GM18907 (cell line): ENCODE measurements around the gene BAZ2B.
"Not testable (repeated sequence)": the region's sequence is repeated elsewhere in the genome, so short reads cannot be mapped to it uniquely, and the experiment has no call there.

ENCODE experiments used
- ATAC-seq: cut with Tn5 transposase; IDR thresholded peaks from one replicate; pipeline ENCODE4 v1.9.1; 2021; ENCODE audit warnings: mild to moderate bottlenecking, moderate library complexity; ENCODE audit not compliant: unreplicated experiment

BAZ2B gene

DNA sequence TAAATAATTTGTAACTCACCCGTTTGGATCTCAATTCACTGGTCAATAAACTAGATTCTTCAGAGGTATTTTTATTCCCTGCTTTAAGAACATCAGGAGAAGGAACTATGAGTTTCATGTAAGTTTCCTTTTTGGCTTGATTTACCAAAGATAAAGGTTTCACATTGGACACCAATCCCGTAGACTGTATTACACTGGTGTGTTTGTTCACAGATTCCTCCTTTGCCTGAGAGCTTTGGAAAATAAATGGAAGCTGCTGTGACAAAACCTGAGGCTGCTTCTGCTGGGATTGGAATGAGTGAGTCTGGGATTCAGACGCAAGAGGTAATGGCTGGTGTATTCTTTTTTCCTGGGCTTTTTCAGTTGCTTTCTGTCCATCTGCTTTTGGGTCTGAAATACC lies 178.1 kb downstream of the BAZ2B start:
- no peak for ATAC-seq

DNA sequence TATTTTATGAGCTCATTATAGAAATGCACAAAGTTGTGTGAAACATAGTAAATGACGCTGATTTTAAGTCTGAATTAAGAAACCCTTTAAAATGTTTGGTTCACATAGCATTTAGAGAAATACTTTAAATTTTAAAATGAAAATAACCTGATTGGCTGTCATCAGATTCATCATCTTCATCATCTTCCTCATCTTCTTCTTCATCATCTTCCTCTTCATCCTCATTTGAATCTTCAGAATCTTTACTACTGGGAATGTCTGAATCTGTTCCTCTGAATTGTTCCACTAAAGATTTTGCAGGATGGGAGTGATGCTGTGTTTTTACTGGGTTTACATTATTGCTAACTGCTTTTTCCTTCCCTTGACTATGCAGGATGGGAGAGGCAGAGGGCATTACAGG lies 183.7 kb downstream of the BAZ2B start:
- no peak for ATAC-seq

DNA sequence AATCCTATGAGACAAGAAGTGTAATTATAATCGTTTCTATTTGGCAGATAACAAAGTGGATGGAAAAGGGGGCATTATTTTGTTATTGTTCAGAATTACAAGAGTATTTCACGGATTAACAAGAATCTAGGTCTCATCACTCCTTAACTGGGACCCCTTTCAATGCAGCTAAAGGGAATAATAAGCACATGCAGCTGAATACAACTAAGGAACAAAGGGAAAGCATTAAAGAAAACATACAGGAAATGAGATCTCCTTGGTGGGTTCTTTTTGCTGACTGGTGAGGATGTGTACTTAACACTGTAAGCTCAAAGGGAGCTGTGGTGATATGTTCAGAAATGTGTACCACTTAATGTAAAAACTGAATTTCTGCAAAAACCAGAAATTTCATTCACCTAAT lies 189.3 kb downstream of the BAZ2B start:
- no peak for ATAC-seq

DNA sequence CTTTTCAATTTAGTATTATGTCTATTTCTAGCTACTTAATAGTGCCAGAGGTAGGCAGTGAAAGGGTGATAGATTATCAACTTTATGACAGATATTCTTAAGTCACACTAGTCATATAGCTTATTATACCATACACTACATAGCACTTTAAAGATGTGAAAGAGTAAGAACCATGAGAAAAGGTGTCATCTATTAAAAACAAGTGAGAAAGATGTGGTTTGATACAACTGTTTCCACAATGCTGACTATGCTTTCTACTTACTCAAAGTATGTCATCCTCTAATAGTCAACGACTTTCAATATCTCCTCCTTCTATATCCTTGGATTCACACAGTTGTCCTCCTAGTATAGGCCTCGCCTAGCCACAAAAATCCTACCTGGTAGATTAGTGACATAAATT lies 196.9 kb downstream of the BAZ2B start:
- no peak for ATAC-seq

DNA sequence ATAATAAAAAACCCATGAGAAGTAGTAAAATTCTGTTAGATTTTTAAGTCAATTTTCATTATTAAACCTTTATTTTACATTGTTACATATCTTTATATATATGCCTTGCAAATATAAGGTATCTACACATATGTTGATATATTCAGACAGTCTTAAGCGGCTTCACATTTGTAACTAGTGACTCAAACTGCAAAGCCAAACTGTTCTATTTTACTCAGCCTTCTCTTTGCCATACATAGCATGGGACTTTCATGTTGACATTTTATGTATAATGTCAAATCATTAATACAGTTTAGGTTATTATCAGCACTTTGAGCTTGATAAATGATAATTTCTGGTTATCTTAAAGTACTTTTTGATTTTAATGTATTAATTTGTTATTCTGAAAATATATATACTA lies 204.9 kb downstream of the BAZ2B start:
- no peak for ATAC-seq

DNA sequence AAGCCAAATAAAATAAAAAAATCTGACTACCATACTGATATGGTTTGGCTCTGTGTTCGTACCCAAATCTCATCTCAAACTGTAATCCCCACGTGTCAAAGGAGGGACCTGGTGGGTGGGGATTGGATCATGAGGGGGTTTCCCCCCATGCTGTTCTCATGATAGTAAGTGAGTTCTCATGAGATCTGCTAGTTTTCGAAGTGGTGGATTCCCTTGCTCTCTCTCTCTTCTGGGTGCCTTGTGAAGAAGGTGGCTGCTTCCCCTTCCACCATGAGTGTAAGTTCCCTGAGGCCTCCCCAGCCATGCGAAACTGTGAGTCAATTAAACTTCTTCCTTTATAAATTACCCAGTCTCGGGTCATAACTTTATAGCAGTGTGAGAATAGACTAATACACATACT lies 206.1 kb downstream of the BAZ2B start:
- ATAC-seq, result no peak

DNA sequence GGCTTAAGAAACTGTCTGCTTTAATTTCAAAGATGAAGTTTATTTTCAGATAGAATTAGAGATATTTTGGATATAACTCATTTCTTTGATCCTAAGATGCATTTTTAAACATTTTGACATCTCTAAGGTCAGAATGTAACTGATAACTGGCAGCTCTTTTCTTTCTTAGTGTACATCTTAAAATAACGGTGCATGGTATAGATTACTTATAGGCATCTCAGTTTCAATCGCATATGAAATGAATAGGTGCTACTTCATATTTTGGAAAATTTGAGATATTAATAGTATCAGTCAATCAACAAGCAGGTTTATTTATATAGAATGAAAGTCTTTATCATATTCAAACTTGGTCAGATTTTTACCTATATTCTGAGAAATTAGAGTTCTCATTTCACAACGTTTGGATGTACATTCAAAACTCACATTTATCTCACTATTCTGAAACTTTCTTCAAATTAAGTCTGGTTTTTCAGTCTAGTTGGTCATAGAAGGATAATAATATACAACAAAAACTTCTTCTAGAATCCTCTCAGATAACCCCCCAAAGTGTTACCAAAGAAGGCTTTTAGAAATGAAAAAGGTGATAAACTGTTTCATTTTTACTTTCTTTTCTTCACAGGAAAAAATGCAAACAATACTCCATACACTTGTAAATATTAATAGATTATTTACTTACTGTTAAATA lies 207.1 kb downstream of the BAZ2B start:
- no peak for ATAC-seq

DNA sequence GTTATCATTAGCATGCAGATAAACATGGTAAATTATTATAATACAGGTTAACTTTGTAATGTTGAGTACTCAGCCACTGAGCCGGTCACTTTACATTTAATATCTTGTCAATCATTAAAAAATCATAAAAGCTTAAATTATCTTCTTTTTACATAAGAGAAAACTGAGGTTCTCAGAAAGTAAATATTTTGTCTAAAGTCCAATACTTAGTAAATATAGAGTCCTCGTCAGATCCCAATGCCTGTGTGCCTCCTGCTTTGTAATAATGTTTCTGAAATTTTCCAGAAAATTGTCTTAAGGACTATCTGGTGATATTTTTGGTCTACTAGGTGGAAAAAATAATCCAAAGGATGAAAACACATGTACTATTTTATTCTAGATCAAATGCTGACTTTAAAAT lies 213.6 kb downstream of the BAZ2B start:
- no peak for ATAC-seq

DNA sequence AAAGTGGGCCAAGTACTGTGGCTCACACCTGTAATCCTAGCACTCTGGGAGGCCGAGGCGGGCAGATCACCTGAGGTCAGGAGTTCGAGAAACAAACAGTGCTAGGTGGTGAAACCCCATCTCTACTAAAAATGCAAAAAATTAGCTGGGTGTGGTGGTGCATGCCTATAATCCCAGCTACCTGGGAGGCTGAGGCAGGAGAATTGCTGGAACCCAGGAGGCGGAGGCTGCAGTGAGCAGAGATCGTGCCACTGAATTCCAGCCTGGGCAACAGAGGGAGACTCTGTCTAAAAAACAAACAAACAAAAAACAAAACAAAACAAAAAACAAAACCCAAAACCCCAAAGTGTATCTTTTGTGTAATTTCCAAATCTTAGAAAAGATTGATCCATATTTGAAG lies 214.2 kb downstream of the BAZ2B start:
- not testable (repeated sequence) for ATAC-seq

DNA sequence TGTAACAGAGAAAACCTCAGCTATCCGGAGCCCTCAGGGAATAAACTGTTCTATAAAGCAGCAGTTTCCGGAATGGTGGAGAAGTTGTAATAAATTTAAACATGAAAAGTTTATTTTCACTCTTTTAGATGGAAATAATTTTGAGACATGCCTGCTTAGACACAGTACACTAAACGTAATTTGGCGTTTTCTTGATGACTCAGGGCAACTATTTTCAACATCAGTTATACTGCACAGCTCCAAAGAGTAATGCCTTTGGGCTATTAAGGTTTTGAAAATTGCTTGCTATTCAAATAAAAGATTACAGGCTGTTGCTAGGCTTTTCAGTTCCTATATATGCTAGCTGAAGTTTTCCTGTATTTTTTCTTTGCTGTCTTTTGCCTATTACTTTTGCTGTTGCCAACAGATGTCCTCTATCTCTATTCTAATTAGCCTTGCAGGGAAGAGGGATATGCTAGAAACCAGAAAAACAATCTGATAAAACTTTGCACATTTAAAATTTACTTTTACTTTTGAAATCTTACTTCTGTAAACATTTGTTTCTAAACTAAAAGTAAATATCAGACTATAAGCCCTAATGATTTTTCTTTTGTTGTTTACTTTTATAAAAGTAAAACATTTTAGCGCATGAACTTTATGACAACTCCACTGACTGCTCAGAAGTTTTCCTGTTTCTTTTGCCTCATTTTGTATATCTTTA lies 216.5 kb downstream of the BAZ2B start:
- no peak for ATAC-seq

DNA sequence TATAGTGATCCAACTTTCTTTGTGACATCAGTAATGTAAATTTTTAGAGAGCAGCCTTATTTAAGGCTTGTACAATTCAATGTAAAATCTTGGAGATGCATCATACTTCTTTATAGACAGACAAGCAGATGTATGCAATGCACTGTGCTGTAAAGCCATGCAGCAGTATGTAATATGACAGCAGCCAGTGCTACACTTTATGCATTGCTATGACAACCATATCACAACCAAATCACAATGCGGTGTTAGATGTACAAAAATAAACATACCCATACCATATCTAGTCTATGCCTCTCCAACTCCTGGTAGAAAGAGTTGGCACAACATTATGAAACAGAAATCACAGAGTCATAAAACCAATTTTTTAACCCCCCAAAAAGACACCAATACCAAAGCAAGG lies 219.5 kb downstream of the BAZ2B start:
- no peak for ATAC-seq

DNA sequence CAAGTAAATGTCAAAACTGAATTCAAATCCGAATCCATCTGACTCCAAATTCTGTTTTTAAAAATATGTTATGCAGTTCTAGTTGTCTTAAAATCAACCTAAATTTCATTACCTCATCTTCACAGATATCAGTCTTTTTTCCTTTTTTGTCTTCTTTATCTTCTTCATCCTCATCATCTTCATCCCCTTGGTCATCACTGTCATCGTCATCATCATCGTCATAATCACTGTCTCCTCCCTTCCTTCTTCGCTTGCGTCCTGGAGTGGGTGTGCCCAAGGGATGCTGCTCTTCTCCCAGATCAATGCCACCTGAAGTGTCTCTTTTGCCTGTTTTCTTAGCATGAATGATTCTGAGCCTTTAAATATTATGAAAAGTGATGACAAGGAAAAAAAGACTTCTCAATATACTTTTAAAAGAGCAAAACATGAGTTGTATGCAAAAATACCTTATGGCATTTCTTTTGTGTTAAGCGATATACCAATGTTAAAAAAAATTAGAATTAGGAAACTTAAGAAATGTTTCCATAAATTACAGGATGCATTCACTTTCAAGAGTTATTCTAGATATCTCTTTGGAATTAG lies 233.8 kb downstream of the BAZ2B start:
- no peak for ATAC-seq

DNA sequence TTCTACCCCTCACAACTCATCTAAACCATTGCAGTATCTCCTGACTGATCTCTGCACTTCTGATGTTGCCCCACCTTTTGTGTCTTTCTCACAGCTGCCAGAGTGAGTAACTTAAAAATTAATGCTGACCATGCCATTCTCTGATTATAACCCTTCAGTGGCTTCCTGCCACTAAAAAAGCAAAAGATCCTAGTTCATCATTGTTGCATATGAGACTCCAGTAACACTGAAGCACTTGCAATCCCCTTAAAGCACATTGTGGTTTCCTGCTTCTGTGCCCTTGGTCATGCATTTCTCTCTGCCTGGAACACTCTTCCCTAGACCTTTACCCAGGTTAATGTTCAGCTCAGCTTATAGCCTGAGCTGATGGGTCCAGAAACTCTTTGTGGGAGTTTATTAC lies 234.8 kb downstream of the BAZ2B start:
- ATAC-seq, result peak; percentile 93

DNA sequence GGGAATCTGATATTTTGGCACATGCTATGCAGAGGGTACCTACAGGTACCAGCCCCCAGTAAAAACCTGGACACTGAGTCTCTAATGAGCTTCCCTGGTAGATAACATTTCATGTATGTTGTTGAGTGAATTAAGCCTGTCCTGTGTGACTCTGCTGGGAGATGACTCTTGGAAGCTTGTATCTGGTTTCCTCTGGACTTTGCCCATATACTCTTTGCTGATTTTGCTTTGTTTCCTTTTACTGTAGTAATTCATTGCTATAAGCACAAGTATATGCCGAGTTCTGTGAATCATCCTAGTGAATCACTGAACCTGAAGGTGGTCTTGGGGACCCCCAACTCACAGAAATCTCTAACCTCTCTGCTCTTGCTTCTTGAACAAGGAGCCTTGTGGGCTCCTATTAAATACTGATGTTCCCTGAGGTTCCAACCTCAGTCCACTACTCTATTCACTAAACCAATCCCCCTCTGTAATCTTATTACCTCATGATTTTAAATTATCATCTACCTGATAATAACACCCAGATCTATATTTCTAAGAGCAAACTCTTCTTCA lies 235.6 kb downstream of the BAZ2B start:
- no peak for ATAC-seq

DNA sequence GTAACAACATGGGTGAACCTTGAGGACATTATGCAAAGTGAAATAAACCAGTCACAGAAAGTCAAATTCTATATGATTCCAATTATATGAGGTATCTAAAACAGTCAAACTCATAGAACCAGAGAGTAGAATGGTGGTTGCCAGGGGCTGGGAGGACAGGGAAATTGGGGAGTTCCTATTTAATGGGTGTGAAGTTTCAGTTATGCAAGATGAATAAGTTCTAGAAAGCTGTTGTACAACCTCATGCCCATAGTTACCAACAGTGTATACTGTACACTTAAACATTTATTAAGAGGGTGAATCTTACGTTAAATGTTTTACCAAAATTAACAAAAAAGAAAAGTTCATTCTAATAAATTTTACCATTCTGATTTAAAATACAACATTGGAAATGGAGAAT lies 237.2 kb downstream of the BAZ2B start:
- no peak for ATAC-seq

DNA sequence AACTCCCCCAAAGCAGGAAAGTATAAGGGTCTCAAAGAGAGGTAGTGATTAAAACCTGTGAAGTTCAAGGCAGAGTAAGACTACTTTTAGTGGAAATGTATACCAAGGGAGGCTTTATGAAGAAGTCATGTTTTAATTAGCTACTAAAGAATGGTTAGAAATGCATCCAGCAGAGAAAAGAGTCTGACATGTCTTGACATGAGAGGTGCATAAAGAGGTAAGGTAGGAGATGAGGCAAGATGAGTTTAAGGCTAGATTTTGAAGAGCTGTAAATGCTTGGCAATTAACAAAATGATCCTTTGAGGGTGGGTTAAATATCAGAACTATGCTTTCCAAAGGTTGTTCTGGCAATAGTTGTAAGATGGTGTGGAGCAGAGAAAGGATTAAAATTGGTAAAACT lies 241.1 kb downstream of the BAZ2B start:
- no peak for ATAC-seq

DNA sequence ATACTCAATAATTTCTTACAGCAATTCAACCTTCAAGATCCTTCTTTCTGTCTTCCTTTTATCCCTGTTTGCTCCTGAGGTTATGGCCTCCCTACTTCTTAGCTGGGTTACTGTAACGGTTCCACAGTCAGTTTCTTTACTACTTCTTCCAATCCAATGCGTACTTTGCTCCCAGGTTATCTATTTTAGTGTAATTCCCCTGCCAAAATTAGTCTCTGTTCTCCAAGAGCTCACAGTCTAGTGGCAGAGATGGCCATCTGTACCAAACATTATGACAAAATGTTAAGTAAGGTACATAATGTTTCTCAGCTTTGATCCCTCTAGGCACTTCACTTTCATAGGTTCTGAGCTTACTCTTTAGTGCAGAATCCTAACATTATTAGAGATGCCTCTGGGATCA lies 244.8 kb downstream of the BAZ2B start:
- ATAC-seq, result no peak

DNA sequence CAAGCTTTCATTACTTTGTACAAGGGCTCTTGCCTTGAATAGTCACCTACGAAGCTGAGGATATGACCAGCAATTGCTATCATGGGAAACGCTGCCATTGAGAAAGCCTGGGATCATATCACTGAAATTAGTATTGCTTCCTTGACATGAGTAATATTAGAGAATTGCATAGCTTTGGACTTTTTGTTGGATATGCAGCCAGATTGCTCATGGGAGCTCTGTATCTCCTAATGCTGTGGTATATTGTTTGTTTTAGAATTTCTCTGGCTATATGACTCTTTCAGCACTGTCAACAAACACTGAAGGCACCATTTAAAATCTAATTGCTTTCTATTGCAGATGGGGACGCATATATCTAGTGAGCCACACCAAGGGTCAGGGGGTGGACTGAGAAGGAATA lies 249.8 kb downstream of the BAZ2B start:
- ATAC-seq, result no peak

DNA sequence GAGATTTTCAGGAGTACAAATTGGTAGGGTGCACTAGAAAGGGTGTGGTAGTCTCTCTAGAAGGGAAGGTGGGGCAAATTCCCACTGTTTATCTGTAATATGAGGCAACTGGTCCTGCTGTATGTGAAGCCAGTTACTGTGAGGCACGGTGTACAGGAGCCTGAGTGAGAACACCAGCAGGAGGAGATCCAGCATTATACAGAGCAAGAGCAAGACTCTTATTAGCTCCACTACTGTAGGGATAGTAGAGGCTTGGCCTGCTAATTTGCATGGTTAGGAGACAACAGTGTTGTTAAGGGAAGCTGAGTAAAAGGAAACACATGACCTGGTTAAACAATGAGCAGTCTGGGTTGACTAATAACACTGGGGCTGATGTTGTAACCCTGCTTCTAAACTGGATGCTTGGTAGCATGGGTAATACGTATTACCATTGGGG lies 253.5 kb downstream of the BAZ2B start:
- no peak for ATAC-seq

DNA sequence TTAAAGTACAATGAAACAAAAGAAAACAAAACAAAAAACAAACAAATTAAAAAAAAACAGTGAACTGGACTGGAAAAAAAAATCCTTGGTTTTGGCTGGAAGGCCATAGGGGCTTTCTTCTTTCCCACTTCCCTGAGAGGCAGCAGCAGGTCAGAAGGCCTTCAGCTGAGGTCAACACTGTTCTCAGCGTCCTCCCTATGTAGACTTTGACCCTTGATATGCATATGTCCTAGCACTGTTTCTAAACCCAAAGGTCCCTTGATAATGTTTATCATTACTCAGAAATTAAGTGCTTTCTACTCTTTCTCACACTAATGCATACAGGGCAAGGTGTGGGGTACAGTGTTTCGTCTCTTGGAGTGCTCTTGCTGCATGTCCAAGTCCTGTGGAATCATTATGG lies 254.3 kb downstream of the BAZ2B start:
- ATAC-seq, result no peak

DNA sequence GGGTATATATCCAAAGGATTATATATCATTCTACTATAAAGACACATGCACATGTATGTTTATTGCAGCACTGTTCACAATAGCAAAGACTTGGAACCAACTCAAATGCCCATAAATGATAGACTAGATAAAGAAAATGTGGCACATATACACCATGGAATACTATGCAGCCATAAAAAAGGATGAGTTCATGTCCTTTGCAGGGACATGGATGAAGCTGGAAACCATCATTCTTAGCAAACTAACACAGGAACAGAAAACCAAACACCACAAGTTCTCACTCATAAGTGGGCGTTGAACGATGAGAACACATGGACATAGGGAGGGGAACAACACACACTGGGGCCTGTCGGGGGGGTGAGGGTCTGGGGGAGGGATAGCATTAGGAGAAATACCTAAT lies 254.7 kb downstream of the BAZ2B start:
- ATAC-seq, result not testable (repeated sequence)

DNA sequence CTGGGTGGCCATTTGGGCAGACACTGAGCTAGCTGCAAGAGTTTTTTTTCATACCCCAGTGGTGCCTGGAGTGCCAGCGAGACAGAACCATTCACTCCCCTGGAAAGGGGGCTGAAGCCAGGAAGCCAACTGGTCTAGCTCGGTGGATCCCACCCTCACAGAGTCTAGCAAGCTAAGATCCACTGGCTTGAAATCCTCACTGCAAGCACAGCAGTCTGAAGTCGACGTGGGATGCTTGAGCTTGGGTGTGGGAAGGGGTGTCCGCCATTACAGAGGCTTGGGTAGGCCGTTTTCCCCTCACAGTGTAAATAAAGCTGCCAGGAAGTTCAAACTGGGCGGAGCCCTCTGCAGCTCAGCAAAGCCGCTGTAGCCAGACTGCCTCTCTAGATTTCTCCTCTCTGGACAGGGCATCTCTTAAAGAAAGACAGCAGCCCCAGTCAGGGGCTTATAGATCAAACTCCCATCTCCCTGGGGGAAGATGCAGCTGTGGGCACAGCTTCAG lies 260.2 kb downstream of the BAZ2B start:
- ATAC-seq, result no peak
